ENCODE measurements around the gene B9D1. TPM values are rescaled to one million over a fixed set of nuclear protein-coding genes. Genes with fewer than 3 reads are reported as not detected.

Gene B9D1
- total and polyA plus RNA-seq, 4 donors, result 23.5 to 47.9 (median 26.0) TPM

- DNase-seq (no peak), ATAC-seq (ENCODE audit: insufficient read depth, low FRiP score) (peak; percentile 61)
- no peak overlapping the region for H3K4me3 ChIP-seq
- no peaks in the 10 kb centered on the region for H3K9me3 ChIP-seq (ENCODE audit: control insufficient read depth in 4 of 4, insufficient read depth in 3 of 4, low read length in 3 of 4)
- no peaks in the 10 kb centered on the region for H3K27me3 ChIP-seq (ENCODE audit: control insufficient read depth in 3 of 3, insufficient read depth in 3 of 3, low read length in 2 of 3)
- TF ChIP-seq, protein P1, sequence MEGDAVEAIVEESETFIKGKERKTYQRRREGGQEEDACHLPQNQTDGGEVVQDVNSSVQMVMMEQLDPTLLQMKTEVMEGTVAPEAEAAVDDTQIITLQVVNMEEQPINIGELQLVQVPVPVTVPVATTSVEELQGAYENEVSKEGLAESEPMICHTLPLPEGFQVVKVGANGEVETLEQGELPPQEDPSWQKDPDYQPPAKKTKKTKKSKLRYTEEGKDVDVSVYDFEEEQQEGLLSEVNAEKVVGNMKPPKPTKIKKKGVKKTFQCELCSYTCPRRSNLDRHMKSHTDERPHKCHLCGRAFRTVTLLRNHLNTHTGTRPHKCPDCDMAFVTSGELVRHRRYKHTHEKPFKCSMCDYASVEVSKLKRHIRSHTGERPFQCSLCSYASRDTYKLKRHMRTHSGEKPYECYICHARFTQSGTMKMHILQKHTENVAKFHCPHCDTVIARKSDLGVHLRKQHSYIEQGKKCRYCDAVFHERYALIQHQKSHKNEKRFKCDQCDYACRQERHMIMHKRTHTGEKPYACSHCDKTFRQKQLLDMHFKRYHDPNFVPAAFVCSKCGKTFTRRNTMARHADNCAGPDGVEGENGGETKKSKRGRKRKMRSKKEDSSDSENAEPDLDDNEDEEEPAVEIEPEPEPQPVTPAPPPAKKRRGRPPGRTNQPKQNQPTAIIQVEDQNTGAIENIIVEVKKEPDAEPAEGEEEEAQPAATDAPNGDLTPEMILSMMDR (IDR thresholded peaks at IDR 0.05; ENCODE audit: control extremely low read depth, extremely low read depth), result no peak
- peak overlapping the region in 1 of 2 donors; percentile 37 for H3K27ac ChIP-seq (ENCODE audit: low read depth in 1 of 2, low read length in 1 of 2)
- H3K9ac ChIP-seq (ENCODE audit: insufficient read depth in 1 of 2, low read length in 2 of 2), result no peak overlapping the region
- WGBS, 2 donors, result 39 to 62% methylated on average over 7 of the region's 7 CpGs
- H3K4me1 ChIP-seq (ENCODE audit: control insufficient read depth in 5 of 5, insufficient read depth in 5 of 5, low read length in 5 of 5), result peaks cover 0 to 20% (median 5%) of the 10 kb centered on the region in 5 donors
- H3K36me3 ChIP-seq (ENCODE audit: control insufficient read depth in 4 of 4, insufficient read depth in 4 of 4, low read length in 4 of 4), result no peaks in the 10 kb centered on the region
Measured at GRCh38 chr17:19370493-19370960, 8.0 kb upstream of the B9D1 start.

GRCh38 chr17:19369846-19370492, 7.4 kb upstream of the B9D1 start:
- TF ChIP-seq, protein P1 (IDR thresholded peaks at IDR 0.05; ENCODE audit: control extremely low read depth, extremely low read depth), result no peak

DNA sequence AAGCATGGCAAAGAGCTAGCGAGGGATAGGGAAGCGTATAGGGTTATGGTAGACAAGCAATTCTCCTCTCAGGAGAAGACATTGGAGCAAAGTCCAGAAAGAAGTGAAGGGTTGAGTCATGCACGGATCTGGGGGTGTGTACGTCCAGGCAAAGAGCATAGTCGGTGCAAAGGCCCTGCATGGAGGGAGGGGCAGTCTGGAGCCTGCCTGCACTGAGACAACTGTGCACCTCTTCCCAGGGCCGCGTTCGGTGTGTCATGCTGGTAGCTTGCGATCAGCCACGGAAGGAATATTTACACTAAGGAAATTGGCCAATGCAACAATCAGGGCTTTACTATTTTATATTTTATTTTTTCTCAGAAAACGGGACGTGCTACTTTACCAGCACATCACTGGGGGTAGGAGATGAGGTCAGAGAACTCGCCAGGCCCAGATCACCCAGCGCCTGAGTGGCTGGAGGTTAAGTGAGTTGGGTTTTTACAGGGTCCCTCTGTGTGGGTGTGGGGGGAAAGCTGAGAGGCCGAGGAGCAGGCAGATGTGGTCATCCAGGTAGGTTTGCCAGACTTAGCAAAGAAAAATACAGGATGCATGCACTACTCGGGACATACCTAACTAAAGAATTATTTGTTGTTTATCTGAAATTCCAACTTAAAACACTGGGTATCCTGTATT, 6.7 kb upstream of the B9D1 start:
- no peak for ATAC-seq (ENCODE audit: insufficient read depth, low FRiP score)
- 88 to 91% methylated on average over 16 of the region's 16 CpGs for WGBS, 2 donors
- Histone ChIP-seq H3K9ac (ENCODE audit: insufficient read depth in 1 of 2, low read length in 2 of 2) (no peak overlapping the region), H3K27me3 (ENCODE audit: control insufficient read depth in 3 of 3, insufficient read depth in 3 of 3, low read length in 2 of 3) (no peaks in the 10 kb centered on the region), H3K4me1 (ENCODE audit: control insufficient read depth in 5 of 5, insufficient read depth in 5 of 5, low read length in 5 of 5) (peaks cover 0 to 20% (median 4%) of the 10 kb centered on the region in 5 donors), H3K27ac (ENCODE audit: low read depth in 1 of 2, low read length in 1 of 2) (peak overlapping the region in 1 of 2 donors; percentile 32), H3K9me3 (ENCODE audit: control insufficient read depth in 4 of 4, insufficient read depth in 3 of 4, low read length in 3 of 4) (no peaks in the 10 kb centered on the region), H3K36me3 (ENCODE audit: control insufficient read depth in 4 of 4, insufficient read depth in 4 of 4, low read length in 4 of 4) (no peaks in the 10 kb centered on the region), H3K4me3 (no peak overlapping the region)
- no peak for DNase-seq
- TF ChIP-seq, protein P1 (IDR thresholded peaks at IDR 0.05; ENCODE audit: control extremely low read depth, extremely low read depth), result no peak

More at GRCh38 chr17:19369846-19370492, 7.4 kb upstream of the B9D1 start:
- Histone ChIP-seq H3K36me3 (ENCODE audit: control insufficient read depth in 4 of 4, insufficient read depth in 4 of 4, low read length in 4 of 4) (no peaks in the 10 kb centered on the region), H3K4me1 (ENCODE audit: control insufficient read depth in 5 of 5, insufficient read depth in 5 of 5, low read length in 5 of 5) (peaks cover 0 to 20% (median 4%) of the 10 kb centered on the region in 5 donors), H3K4me3 (no peak overlapping the region), H3K27ac (ENCODE audit: low read depth in 1 of 2, low read length in 1 of 2) (peak overlapping the region in 1 of 2 donors; percentile 37), H3K9ac (ENCODE audit: insufficient read depth in 1 of 2, low read length in 2 of 2) (no peak overlapping the region), H3K9me3 (ENCODE audit: control insufficient read depth in 4 of 4, insufficient read depth in 3 of 4, low read length in 3 of 4) (no peaks in the 10 kb centered on the region), H3K27me3 (ENCODE audit: control insufficient read depth in 3 of 3, insufficient read depth in 3 of 3, low read length in 2 of 3) (no peaks in the 10 kb centered on the region)
- ATAC-seq (ENCODE audit: insufficient read depth, low FRiP score) (peak; percentile 35), DNase-seq (peak in 1 of 3 donors; percentile 55)
- WGBS, 2 donors, result 54 to 56% methylated on average over 12 of the region's 12 CpGs
